ENCODE measurements around the gene GPR25. TPM values are rescaled to one million over a fixed set of nuclear protein-coding genes. Genes with fewer than 3 reads are reported as not detected.

GPR25 gene
- total RNA-seq, 1 experiment from 2014 or later = not detected

GRCh38 chr1:200907611-200908097, 34.9 kb downstream of the GPR25 start:
- H3K9me3 ChIP-seq (ENCODE audit: low read depth, low read length, poor library complexity, severe bottlenecking) = no peaks in the 10 kb centered on the region
- CTCF ChIA-PET = no interaction called here
- no peak overlapping the region for H3K4me3 ChIP-seq (ENCODE audit: low read depth, low read length, poor library complexity, severe bottlenecking)
- intact Hi-C loops (cut with micrococcal nuclease; ENCODE audit: unreplicated experiment) = no loop called here
- no peaks in the 10 kb centered on the region for H3K27me3 ChIP-seq (replicated peaks; ENCODE audit: insufficient read depth, low read depth, low read length, poor library complexity)
- no peaks in the 10 kb centered on the region for H3K36me3 ChIP-seq (ENCODE audit: insufficient read depth, low read length, poor library complexity, severe bottlenecking)
- no peak overlapping the region for H3K27ac ChIP-seq (ENCODE audit: low read depth, low read length, poor library complexity, severe bottlenecking)
- TF ChIP-seq EZH2 (IDR thresholded peaks at IDR 0.05; ENCODE audit: borderline replicate concordance, low read depth, low read length, poor library complexity, severe bottlenecking) = no peak
- no peak for TF ChIP-seq CTCF (conservative IDR thresholded peaks at IDR 0.05; ENCODE audit: low read depth, low read length)
- DNase-seq (ENCODE audit: low spot score) = no peak
- H3K4me1 ChIP-seq (ENCODE audit: insufficient read depth, low read length, poor library complexity, severe bottlenecking) = no peaks in the 10 kb centered on the region
- BruUV-seq (replicated peaks) = no TSS peak
- POLR2A ChIA-PET (ENCODE audit: low non-redundant PET) = no interaction called here

GRCh38 chr1:200908191-200908868, 35.5 kb downstream of the GPR25 start:
- intact Hi-C loops (cut with micrococcal nuclease; ENCODE audit: unreplicated experiment) = no loop called here
- H3K36me3 ChIP-seq (ENCODE audit: insufficient read depth, low read length, poor library complexity, severe bottlenecking) = no peaks in the 10 kb centered on the region
- BruUV-seq (replicated peaks) = no TSS peak
- no peaks in the 10 kb centered on the region for H3K4me1 ChIP-seq (ENCODE audit: insufficient read depth, low read length, poor library complexity, severe bottlenecking)
- H3K27ac ChIP-seq (ENCODE audit: low read depth, low read length, poor library complexity, severe bottlenecking) = no peak overlapping the region
- H3K9me3 ChIP-seq (ENCODE audit: low read depth, low read length, poor library complexity, severe bottlenecking) = no peaks in the 10 kb centered on the region
- ChIA-PET CTCF (no interaction called here), POLR2A (ENCODE audit: low non-redundant PET) (no interaction called here)
- no peak for DNase-seq (ENCODE audit: low spot score)
- H3K27me3 ChIP-seq (replicated peaks; ENCODE audit: insufficient read depth, low read depth, low read length, poor library complexity) = no peaks in the 10 kb centered on the region
- no peak overlapping the region for H3K4me3 ChIP-seq (ENCODE audit: low read depth, low read length, poor library complexity, severe bottlenecking)
- TF ChIP-seq CTCF (conservative IDR thresholded peaks at IDR 0.05; ENCODE audit: low read depth, low read length) = no peak
- TF ChIP-seq EZH2 (IDR thresholded peaks at IDR 0.05; ENCODE audit: borderline replicate concordance, low read depth, low read length, poor library complexity, severe bottlenecking) = no peak

- H3K27me3 ChIP-seq (replicated peaks; ENCODE audit: insufficient read depth, low read depth, low read length, poor library complexity) = no peaks in the 10 kb centered on the region
- ChIA-PET CTCF (no interaction called here), POLR2A (ENCODE audit: low non-redundant PET) (no interaction called here)
- H3K4me1 ChIP-seq (ENCODE audit: insufficient read depth, low read length, poor library complexity, severe bottlenecking) = no peaks in the 10 kb centered on the region
- intact Hi-C loops (cut with micrococcal nuclease; ENCODE audit: unreplicated experiment) = no loop called here
- no peak overlapping the region for H3K27ac ChIP-seq (ENCODE audit: low read depth, low read length, poor library complexity, severe bottlenecking)
- no peaks in the 10 kb centered on the region for H3K9me3 ChIP-seq (ENCODE audit: low read depth, low read length, poor library complexity, severe bottlenecking)
- no peak overlapping the region for H3K4me3 ChIP-seq (ENCODE audit: low read depth, low read length, poor library complexity, severe bottlenecking)
- TF ChIP-seq CTCF (conservative IDR thresholded peaks at IDR 0.05; ENCODE audit: low read depth, low read length) = no peak
- TF ChIP-seq EZH2 (IDR thresholded peaks at IDR 0.05; ENCODE audit: borderline replicate concordance, low read depth, low read length, poor library complexity, severe bottlenecking) = no peak
- no peaks in the 10 kb centered on the region for H3K36me3 ChIP-seq (ENCODE audit: insufficient read depth, low read length, poor library complexity, severe bottlenecking)
- no peak for DNase-seq (ENCODE audit: low spot score)
- no TSS peak for BruUV-seq (replicated peaks)
Measured at GRCh38 chr1:200909071-200909470, 36.3 kb downstream of the GPR25 start.
